Limb (tissue), 2 donors: ENCODE data around the gene MED16.
"Not testable (repeated sequence)": the region's sequence is repeated elsewhere in the genome, so short reads cannot be mapped to it uniquely, and the experiment has no call there.

Experiments used
- DNase-seq, 2 donors: peaks; one replicate each; pipeline ENCODE4 v3.0.0-alpha.2; 2016; ENCODE audit errors: extremely low spot score in 2 of 2

Gene MED16

DNA sequence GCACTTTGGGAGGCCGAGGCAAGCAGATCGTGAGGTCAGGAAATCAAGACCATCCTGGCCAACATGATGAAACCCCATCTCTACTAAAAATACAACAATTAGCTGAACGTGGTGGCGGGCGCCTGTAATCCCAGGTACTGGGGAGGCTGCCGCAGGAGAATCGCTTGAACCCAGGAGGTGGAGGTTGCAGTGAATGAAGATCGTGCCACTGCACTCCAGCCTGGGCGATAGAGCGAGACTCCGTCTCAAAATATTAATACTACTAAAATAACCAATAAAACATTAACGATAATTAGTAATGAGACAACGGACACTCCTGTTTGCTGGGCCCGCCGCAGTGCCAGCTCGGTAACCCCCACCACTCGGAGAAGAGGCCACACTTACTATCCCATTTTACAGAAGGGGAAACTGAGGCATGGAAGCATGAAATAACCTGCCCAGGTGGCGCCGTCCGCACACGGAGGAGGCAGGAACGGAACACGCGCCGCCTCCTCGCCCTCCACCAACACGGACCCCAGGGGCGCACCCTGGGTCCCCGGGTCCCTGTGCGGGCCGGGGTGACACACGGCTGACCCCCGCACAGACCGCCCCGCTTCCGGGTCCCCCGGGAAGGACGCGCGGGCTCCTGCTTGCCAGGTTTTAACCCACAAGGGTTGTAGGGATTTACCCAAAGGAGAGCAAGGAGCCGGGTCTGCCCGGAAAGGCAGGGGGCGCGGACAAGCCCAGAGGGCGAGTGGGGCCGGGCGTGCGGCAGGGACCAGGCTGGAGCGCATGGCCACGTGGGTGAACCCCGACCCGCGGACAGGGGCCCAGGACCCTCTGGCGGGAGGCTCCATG, 18.4 kb upstream of the MED16 start:
- DNase-seq, result peak in 1 of 2 donors; percentile 48

DNA sequence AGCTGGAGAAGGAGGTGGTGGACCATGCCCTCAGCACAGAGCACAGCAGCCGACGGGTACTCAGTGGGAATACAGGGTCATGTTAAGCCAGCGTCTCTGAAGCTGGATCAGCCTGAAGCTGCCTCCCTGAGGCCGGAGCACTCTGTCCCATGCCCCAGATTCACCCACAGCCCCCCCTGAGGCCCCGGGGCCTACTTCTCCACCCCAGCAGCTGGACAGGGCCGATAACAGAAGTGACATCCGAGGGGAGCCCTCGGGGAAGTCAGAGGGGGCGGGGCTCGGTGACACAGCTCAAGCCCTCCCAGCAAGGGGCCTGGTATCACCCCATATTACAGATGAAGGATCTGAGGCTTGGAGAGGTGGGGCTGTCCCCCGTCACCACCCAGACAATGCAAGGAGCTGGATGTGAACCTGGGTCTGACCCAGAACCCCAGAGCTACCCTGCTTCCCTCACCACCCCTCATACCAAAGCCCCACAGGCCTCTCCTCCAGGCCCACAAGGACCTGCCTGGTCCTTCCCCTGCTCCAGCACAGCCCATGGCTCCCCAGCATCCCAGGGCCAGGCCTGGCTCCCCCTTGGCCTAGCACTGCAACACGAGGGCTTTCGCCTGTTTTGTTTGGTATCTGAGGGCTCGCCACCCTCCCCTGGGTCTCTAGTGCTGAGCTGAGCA, 14.3 kb upstream of the MED16 start:
- no peak for DNase-seq

DNA sequence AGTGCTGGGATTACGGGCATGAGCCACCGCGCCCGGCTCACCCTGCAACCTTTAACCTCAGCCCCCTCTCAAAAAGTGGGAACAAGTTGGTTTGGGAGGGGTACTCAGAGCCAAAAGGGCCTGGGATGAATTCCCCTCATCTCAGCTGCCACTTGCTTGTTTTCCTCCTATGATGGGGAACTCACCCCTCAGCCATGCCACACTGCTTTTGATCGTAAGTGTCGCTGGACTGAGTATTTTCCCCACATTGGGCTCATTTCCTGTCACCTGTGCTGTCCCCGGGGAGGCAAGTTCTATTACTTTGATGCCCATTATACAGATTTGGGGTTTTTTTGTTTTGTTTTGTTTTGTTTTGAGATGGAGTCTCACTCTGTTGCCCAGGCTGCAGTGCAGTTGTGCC, 13.5 kb upstream of the MED16 start:
- no peak for DNase-seq

DNA sequence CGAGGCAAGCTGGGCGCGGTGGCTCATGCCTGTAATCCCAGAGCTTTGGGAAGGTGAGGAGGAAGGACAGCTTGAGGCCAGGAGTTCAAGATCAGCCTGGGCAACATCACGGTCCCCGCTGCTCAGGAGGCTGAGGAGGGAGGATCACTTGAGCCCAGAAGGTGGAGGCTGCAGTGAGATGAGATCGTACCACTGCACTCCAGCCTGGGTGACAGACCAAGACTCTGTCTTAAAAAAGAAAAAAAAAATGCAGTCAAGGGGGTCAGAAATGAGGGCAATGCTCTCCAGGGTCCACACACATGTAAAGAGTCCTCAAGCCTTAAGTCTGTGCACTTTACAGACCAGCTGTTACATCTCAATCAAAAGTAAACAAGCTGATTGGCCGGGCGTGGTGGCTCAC, 11.6 kb upstream of the MED16 start:
- no peak for DNase-seq

DNA sequence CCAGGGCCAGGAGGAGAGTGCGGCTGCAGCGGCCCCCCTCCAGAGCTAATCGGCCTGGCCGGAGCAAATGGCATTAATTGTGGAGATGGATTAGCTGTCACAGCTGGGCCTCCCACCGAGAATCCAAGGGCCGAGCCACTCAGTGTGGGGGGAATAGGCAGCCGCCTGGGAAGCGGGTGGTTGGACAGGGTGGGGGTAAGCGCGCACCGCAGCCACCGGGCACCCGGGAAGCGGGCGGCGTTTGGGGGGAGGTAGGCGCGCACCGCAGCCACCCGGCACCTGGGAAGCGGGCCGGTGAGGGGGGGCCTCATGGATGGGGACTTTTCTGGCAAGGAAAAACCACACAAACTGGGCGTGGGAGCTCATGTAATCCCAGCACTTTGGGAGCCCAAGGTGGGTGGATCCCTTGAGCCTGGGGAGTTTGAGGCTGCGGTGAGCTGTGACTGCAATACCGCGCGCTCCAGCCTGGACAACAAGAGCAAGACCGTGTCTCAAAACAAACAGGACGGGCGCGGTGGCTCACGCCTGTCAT, 10.3 kb upstream of the MED16 start:
- peak in 1 of 2 donors; percentile 51 for DNase-seq

DNA sequence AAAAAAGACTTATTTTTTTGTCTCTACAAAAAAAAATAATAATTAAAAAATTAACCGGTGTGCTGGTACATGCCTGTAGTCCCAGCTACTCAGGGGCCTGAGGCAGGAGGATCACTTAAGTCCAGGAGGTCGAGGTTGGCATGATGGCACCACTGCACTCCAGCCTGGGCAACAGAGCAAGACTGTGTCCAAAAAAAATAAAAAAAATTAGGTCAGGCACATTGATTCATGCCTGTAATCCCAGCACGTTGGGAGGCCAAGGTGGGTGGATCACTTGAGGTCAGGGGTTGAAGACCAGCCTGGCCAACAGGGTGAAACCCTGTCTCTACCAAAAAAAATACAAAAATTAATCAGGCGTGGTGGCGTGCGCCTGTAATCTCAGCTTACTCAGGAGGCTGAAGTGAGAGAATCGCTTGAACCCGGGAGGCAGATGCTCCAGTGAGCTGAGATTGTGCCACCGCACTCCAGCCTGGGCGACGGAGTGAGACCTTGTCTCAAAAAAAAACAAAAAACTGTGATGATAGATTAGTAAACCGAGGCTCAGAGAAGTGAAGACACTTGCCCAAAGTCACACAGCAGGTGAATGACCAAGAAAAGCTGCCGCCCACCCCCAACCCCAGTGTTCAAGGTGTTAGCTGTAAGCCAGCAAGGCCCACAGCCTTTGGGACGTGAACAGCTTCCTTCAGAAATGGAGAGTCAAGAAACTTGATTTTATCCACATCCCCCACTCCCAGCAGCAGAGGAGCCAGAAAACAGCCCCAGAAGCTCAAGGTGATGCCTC, 9.6 kb upstream of the MED16 start:
- DNase-seq, result no peak

DNA sequence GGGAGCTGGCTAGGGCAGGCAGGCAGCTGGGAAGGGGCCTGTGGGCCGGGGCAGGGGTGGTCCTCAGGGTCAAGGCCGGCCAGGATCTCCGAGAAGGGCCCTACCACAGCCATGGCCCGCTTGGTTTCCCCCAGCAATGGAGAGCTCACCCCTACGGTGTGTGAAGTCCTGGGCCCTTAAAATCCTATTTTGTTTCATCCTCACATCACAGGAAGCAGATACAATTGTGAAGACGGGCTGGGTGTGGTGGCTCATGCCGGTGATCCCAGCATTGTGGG, 9.0 kb upstream of the MED16 start:
- no peak for DNase-seq

DNA sequence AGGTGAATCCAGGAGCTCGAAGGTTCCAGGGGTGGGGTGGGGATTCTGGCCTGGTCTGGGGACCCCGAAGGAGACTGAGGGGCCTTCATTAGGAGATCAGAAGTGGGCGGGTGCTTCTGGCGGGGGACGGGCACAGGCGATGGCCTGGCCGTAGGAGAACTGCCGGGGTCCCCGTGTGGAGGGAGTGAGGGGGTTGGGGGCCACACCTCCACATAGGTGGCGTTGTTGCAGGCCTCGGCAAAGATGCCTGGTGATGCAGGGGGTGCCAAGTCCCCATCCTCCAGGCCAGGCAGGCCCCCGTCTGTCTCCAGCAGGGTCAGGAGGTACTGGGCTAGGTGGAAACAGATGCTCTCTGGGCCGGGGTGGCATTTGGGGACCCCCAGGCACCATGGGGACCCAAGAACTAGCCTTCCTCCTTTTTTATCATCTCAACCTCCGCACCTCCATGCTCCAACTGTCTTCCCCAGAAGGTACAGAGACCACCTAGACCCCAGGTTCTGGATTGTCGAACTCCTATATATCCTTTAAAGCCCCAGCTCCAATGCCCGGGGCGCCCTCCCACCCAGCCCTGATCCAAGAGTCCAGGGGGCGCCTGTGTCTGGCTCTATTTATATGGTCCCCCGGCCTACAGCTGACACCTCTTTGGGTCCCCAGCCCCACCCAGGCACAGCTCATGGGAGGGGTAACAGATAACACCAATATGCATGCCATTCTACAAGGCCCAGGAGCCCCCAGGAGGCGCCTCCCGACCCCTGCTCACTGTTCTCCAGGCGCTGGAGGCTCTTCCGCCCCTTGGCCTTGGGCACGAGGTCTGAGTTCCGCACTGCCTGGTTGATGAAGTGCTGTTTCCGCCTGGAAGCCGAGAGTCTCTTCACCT, 8.5 kb upstream of the MED16 start:
- DNase-seq, result no peak

DNA sequence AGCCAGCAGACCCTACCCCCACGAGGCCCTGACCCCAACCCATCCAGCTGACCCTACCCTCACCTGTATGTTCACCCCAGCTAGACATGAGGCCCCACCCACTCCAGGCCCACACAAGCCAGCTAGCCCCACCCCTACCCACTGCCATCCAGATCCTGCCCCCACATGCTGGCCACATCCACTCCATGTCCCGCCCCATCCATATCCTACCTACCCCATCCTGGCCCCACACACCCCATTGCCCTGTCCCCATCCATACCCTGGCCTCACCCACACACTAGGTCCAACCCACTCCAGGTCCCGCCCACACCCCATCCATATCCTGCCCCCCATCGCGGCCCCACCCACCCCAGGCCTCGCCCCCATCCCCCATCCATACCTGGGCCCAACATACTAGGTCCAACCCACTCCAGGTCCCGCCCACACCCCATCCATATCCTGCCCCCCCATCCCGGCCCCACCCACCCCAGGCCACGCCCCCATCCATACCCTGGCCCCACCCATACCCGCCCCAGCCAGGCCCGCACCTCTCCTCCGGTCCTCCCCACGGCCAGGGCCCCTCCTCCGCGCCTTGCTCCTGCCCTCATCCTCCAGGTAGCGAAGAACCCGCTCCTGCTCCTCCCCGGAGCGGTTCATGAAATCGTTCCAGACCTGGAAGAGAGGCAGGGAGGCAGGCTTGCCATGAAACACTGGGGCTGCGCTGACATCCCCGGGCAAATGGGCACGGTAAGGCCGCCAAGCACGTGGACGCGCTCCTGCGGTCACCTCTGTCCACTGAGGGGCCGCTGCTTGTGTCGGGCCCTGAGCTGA, 7.5 kb upstream of the MED16 start:
- DNase-seq, result no peak

DNA sequence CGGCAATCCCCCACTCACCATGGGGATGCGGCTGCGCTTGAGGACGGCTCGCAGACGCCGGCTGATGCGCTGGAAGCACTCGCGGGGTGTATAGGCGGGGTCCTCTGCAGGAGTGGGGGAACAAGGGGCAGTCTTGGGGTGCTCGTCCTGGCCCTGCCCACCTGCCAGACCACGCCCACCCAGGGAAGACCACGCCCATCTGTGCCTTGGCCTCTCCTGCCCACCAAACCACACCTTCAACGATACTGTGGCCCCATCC, 7.0 kb upstream of the MED16 start:
- DNase-seq, result no peak

DNA sequence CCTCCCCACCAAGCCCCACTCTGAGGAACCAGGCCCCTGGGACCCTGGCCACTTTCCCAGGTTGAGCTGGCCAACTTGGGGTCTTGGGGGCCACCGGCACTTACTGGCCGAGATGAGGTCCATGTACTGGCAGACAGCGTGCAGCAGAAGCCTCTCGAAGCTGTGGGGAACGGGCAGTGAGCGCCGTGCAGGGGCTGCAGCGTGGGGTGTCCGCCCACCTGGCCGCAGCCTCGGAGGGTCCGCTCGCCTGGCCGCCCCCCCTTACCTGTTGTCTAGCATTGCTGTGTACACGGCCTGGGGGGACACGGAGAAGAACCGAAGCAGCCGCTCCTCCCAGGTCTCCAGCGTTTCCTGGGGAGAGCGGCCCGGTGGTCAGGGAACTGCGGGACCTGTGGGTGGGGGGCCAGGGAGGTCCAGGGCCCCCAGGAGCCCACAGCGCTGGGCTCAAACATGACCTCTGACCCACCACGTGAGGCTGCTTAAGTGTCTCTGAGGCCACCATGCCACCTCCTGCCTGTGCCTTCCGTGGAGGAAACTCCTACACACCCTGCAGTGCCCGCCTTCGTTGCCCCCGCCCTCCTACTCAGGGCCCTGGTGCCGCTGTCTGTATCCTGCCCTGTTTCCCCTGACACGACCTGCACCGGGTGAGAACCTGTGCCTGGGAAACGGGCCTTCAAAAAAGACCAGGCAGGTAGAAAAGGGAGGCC, 6.5 kb upstream of the MED16 start:
- DNase-seq, result no peak

DNA sequence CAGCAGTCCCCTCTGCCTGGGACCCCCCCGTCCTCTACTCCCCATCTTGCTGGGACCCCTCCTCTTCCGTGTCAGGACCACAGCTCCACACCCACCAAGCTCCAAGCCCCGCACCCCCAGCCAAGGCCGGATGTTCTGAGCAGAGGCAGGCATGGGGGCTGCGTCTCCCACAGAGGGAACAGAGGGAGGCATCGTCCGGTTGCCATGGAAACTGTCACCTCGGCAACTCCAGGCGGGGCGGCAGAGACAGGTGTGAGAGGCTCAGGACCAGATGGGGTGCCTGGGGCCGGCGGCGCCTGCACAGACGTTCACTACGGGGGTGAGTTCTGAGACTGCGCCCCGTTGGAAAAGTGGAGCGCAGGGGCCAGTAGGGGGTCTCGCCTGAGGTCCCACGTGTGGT, 5.7 kb upstream of the MED16 start:
- peak in 1 of 2 donors; percentile 73 for DNase-seq

DNA sequence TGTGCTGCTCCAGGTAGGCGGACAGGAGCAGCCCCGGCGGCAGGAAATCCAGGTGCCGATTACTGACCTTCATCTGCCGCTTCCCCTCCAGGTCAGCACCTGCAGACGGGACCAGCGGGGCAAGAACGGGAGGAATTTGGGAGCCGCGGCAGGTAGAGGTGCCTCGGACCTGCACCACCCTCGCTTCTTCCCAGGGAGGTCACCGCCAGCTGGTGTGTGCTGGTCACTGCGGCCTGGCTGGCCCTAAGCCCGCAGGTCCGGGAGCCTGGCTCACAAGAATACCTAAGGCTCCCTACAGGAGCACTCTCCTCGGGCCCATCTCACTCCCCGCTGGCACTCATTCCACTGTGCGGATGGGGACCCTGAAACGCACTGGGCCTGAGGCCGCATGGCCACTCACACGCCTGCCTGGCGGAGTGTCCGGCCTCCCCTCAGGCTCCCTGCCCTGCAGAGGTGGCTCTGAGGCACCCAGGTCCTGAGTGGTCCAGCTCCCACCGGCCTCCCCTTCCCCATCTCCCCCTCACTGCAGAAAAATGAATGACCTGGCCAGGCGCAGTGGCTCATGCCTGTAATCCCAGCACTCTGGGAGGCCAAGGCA, 4.6 kb upstream of the MED16 start:
- no peak for DNase-seq

DNA sequence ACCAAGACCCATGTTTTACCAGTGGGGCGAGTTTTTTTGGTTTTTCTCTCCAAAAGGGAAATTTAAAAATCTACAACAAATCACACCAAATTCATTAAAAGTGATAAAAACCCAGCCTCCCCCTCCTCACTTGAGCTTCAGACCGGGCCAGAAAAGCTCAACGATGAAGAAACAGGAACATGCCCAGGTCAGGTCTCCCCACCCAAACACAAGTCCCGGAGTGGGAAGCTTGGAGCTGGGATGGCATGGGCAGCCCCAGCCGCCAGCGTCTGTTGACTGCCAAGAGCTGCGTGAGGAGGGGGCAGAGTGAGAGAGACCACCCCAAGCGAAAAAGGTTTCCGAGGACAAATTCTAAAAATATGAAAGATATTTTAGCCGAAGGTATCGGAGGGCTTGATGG, 4.0 kb upstream of the MED16 start:
- DNase-seq, result no peak

DNA sequence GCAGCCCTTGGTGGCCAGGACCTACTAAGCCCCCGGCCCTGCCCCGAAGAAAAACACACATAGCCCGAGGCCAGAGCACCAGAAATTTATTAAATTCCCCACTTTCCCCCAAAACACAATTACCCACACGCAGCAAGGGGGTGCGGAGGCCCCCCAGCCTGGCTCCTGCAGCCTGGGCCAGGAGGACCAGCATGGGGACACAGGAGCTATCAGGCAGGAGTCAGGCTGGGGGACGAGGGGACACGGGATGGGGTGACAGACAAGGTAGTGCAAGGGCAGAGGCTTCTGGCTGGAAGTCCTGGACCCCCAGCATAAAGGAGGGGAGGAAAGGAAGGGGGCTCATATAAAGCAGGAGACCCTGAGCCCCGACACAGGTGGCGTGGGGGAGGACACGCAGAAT, 3.4 kb upstream of the MED16 start:
- DNase-seq, result no peak

DNA sequence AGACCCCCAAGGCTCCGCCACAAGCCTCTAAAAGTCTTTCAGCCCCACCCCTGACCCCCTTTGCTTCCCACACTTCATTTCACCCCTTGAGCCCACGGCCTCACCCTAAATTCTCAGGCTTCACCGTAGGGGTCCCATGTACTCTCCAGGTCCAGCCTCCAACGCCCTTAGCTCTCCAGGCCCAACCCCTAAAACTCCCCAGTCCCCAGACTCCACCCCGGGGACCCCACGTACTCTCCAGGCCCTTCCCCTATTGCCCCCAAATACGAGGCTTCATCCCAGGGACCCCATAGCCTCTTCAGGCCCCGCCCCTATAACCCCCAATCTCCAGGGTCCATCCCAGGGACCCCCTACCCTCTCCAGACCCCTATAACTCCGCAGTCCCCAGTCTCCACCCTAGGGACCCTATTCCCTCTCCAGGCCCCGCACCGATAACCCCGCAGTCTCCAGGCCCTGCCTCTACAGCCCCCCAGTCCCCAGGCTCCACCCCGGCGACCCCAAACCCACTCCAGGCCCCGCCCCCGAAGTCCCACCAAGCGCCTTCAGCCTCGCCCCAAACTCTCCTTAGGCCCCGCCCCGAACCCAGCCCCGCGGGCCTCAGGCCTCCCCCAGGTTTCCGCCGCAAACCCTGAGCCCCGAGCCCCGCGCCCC, 619 bp downstream of the MED16 start:
- DNase-seq, result no peak

DNA sequence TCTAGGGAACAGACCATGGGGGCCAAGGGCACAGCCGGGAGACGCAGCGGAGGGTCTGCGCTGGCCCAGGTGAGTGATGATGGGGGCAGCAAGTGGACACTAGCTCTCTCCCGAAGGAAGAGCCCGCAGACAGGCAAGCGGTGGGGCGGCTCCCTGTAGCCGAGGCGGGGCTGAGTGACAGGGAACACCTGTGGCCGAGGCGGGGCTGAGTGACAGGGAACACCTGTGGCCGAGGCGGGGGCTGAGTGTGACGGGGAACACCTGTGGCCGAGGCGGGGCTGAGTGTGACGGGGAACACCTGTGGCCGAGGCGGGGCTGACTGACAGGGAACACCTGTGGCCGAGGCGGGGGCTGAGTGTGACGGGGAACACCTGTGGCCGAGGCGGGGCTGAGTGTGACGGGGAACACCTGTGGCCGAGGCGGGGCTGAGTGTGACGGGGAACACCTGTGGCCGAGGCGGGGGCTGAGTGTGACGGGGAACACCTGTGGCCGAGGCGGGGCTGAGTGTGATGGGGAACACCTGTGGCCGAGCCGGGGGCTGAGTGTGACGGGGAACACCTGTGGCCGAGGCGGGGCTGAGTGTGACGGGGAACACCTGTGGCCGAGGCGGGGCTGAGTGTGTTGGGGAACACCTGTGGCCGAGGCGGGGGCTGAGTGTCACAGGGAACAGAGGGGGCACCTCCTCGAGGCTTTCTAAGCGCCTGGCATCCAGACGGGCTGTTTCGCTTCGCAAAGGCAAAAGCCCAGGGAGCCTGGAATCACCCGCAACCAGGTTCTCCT, 1.4 kb downstream of the MED16 start:
- DNase-seq, result not testable (repeated sequence)

DNA sequence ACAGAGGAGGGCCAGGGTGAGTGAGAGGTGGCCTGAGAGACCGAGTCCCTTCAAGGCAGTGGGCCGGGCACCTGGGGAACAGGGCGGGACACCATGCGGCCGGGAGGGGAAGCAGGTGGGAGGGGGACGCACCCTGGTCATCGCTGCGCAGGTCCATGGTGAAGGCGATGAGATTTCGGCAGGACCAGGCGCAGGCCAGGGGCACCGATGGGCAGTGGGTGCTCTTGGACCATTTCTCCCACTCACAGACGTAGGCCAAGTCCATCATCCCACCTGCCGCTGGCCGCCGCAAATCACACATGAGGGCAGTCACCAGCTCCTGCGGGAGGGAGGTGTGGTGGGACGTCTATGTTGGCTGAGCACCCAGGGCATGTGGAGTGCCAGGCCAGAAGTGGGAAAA, 2.2 kb downstream of the MED16 start:
- no peak for DNase-seq
